NCI-H187 treated with DMSO at 0.1 percent for 48 hours (cell line): ENCODE data around the gene TMEM179.

Experiments
- DNase-seq: peaks from one replicate; lab custom pipeline; 2025; lab: John Stamatoyannopoulos, UW

The TMEM179 gene

GRCh38 chr14:104555430-104556255 is 48.9 kb downstream of the TMEM179 start:
- no peak for DNase-seq

- no peak for DNase-seq
Measured at GRCh38 chr14:104554608-104555429, 49.8 kb downstream of the TMEM179 start.

DNA sequence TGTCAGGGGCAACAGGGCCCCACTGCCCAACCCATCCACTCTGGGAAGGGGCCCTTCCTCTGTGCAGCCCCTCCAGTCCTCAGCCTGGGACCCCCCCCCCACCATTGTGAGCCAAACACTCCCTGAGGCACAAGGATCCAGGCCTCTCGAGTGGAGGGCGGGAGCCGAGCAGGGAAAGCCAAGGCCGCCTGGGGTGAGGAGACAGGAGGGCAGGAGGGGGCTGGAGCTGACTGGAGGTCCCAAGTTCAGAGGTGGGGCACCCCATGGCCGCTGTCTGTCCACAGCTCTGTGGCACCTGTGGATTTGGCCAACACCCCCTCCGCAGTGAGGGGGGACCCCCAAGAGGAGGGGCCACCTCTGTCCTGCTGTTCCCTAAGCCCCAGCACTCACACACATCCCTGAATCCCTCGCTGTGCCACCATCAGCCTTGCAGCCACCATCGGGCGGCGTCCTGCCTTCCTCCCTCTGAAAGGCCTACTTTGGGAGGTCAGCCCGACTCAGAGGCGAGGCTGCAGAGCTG is 50.4 kb downstream of the TMEM179 start:
- no peak for DNase-seq

DNA sequence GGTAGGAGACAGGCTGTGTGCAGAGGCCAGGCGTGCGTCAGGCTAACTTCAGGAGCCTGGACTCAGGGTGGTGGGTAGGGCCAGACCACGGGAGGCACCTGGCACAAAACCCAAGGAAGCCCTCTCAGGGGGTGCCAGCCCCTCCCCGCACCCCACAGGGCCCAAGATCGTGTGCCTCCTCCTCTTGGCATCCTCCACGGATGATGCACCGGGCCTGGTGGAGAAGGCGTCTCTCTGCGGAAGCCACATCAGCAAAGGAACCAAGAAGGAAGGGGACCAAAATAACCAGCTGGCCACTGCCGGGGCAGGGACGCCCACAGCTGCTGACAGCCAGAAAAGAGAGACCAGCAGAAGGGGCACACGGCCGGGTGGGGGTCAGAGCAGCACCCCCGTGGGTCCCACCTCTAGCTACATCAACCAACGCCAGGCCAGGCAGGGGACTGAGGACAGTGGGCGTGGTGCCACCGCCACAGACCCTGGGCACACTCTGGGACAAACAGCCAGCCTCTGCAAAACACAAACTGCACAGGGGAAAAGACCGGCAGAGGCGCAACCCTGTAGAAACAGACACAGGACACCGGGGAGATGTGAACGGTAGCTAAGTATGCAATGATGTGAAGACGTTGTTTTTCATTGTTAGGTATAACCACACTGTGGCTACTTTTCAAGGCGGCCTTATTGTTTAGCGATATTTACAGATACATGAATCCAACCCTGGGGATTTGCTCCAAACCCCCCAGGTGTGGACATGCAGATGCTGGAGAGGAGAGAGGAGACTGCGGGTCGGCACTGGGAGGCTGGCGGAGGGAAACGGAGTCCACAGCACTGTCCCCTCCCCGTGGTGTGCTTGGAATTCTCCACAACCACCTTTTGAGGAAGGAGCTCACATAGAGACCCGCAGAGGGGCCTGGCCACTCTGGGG is 51.1 kb downstream of the TMEM179 start:
- no peak for DNase-seq

GRCh38 chr14:104552738-104553125 is 51.8 kb downstream of the TMEM179 start:
- DNase-seq = no peak

- DNase-seq = no peak
Measured at GRCh38 chr14:104551851-104552737, 52.5 kb downstream of the TMEM179 start.

- DNase-seq = no peak
Measured at GRCh38 chr14:104550861-104551728, 53.5 kb downstream of the TMEM179 start.

DNA sequence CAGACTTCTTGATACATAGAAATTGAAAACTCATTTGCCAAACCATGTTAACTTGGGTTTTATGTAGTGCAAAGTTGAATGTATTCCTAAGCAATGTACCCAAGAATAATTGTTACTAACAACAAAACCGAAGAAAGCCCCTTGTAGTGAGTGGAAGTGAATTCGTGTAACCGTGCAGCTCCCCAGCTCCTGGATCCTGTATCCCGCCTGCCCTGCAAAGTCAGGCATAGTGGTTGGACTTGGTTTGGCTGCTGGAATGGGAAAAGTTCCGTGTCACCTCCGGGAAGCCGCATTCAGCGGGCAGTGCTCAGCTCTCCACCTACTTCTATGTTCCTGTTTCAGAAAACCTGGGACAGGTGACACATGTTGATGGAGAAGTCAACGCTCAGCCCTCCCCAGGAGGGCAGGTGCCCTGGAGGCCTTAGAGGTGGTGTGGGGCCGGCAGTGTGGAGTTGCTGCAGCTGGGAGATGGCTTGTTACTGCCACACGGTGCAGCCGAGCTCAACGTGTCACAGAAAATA is 54.2 kb downstream of the TMEM179 start:
- no peak for DNase-seq

- DNase-seq = no peak
Measured at GRCh38 chr14:104549536-104550339, 54.8 kb downstream of the TMEM179 start.

DNA sequence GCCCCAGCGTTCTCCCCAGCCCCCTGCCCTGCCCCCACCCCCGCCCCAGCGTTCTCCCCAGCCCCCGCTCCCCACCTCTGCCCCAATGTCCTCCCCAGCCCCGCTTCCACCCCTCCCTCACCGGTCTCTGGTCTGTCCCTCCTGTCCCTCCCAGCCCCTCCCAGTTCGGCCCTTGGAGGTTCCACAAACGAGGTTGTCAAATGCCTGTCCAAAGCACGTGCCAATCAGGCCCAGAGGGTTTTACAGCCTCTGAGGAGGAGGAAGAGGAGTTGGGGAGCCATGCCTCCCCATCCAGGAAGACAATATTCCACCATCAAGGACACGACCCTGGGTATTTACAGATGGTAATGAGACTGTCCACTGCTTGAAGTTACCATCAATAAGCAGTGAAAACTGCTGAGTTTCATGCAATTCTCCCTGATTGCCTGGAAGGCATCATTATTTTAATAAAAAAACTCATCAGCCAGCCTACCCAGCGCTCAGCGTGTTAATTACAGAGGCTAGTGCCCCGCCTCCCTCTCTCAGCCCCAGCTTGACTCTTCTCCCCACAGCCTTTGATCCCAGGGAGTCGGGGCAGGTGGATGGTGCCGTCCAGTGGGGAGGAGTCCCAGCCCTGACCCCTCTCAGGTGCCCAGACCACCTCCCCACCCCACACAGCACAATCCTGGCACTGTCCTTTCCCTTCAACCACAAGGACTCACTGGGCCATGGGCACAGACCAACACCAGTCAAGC is 55.6 kb downstream of the TMEM179 start:
- no peak for DNase-seq

- DNase-seq = no peak
Measured at GRCh38 chr14:104547998-104548700, 56.4 kb downstream of the TMEM179 start.

- no peak for DNase-seq
Measured at GRCh38 chr14:104547310-104547997, 57.1 kb downstream of the TMEM179 start.

- no peak for DNase-seq
Measured at GRCh38 chr14:104546591-104547309, 57.8 kb downstream of the TMEM179 start.

DNA sequence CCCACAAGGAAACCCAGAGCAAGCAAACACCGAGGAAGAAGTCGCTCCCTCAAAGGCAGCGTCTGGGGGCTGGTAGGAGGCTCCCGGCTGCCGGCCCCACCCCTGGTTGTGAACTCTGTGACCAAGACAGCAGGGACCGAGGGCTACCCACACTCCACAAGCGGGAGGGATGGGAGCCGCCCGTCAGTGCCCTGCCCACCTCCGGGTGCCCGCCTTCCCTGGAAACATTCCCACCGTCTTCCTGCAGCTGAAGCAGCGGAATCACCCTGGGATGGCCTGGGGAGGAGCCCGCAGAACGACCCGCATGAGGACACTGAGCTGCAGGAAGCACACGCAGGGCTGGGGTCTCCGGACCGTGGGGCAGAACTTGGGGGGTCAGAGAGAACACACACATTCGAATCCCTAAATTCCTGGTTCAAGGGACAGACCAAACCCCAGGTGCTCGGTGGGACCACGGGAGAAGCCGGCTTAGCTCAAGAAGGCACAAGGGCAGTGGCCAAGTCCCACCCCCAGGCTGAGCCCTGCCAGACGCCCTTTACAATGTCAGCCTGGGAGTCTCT is 58.5 kb downstream of the TMEM179 start:
- DNase-seq = no peak

DNA sequence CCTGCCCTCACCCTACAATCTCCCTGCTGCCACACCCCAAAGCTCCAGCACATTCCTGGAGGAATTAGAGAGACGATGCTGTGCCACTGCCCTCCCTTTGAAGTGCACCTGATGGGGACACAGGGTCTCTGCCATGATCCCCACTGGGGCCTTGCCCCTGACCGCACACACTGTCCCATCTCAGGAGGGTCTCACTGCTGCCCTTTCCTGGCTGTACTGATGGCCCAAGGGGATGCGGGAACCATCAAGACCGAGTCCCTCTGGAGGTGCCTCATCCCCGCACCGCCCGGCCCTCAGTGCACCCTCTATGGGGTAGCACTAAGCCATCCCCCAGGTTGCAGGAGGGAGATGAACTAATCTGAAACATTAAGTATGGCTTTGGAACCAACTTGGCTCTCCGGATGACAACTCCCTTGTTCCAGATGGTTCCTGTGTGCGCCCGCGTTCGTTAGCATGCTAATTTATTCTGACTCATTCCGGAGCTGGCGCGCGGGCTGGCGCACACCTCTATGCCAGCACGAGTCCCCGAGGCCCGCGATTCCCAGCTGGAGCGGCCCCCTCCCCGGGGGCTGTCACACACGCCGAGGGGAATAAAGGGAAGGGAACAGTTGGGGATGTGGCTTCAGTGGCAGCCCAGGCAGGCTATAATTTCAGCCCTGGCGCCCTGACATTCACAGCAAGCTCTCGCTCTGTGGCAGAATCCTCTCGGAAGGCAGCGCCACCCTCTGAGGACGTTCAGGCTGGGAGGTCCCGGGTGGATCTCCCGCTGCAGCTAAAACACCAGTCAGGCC is 59.2 kb downstream of the TMEM179 start:
- no peak for DNase-seq
